GM21737 (cell line): ENCODE measurements around the gene TNIK.

Source experiments
- ATAC-seq: cut with Tn5 transposase; IDR thresholded peaks from one replicate; pipeline ENCODE4 v1.9.1; 2021; ENCODE audit warnings: mild to moderate bottlenecking, moderate library complexity; ENCODE audit not compliant: unreplicated experiment

Gene TNIK

DNA sequence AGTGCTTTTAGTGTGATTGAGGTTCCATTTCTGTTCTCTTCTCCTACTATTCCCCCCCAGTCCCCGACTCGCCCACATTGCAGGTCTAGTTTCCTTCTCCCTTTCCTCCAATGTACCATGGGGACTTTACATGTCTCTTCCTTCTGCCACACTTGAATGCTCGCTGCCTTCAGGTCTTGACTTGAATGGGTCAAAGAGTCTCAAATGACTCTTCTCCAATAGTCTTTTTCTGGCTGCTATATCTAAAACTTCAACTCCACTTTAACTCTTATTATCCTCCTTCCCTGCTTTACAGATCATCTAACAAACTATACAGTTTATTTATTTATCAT is 219.7 kb downstream of the TNIK start:
- no peak for ATAC-seq

DNA sequence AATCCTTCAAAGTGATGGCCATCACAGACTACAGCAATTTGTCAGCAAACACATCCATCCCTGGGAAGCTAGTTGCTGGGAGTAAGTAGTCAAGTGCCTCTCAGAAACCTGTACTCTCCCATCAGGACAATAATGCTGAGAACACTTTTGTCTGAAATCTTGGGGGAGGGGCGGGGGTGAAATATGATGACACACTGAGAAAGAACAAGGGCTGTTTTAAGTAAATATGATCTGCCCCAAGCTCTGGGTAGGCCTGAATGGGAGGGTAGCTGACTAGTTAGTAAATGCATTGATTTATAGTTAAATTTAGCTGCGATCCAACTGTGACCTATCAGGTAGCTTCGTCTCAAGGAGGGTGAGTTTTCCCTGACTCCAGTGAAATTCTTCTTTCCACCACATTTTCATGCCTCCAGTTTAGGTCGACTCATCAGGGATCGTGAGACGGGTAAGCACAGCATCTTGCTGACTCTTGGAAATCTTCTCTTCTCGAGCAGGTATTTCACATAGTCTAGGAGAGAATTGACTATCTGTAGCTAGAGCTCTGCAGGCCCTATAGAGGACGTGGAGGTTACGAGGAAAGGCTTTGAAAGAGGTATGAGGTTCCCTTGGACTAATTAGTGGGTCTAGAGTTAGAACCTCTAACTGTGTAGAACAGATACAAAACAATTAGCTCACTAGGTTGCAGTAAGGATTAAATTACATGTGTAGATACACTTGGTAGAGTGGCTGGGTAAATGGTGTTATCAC is 220.3 kb downstream of the TNIK start:
- ATAC-seq: no peak

DNA sequence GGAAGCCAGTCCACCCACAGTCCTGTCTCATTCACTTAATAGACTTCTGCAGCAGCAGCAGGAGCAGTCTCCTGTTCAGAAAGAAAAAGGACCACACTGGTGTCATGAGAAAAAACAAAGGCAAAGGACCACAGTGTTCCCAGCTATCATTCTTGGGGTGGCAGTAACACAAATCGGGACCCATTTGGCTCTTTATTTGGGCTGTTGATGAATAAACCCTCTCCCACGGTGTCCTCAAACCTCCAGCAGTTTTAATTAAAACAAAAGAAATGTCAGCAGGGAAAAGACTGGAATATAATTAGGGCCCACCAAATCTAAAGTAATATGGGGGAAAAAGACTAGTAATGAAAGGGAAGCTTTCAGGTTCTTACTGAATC is 223.2 kb downstream of the TNIK start:
- no peak for ATAC-seq

DNA sequence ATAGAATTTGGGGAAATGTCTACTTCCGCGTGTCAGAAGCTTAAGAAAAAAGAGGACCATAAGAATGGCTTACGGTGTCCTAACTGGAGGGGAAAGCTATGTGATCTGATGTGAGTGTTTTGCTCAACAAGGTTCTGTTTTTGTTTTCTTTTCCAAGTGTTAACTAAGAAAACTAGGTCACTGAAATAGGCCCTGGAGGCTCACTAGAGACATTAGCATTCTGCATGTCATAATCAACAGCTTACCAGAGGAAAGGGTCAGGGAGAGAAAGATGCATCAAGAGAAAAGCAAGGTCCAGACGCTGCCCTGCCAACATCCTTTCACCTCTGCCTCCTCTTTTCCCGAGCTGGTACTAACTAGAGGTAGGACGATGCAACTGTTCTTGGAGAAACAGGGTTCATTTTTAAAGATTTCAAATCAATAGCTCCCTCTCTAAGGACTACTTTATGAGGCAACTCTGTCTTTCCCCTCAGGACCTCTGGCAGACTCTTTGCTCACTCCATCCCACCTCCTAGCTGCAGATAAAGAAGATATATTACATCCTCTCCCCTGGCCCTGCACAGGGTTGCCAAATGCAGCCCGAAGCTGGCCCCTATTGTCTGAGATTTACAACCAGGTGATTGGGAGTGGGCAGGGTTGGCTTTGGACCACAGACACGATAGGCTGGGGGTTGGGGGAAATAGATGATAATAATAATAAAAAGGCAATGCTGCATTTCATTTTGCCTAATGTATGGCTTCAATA is 223.8 kb downstream of the TNIK start:
- no peak for ATAC-seq

- no peak for ATAC-seq
Observed at GRCh38 chr3:171234298-171235010, 225.8 kb downstream of the TNIK start.

GRCh38 chr3:171231361-171231760 is 228.8 kb downstream of the TNIK start:
- no peak for ATAC-seq

DNA sequence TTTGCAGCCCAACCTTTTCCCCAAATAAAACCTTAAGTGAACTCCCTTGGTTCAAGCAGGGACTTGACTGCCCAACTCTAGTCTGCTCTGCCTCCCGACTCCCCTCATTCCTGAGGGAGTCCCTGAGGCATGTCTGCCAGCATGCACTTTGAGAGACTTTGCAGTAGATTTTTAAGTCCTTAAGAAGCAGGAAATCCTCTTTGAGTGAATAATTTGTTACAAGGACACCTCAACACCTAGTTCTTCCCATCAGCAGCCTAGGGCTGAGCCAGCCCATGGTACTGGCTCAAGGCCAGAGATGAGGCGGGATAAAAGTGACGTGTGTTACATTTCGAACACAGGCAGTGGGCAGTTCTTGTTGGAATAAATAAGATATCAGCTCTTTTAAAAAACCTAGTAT is 229.3 kb downstream of the TNIK start:
- ATAC-seq: no peak

DNA sequence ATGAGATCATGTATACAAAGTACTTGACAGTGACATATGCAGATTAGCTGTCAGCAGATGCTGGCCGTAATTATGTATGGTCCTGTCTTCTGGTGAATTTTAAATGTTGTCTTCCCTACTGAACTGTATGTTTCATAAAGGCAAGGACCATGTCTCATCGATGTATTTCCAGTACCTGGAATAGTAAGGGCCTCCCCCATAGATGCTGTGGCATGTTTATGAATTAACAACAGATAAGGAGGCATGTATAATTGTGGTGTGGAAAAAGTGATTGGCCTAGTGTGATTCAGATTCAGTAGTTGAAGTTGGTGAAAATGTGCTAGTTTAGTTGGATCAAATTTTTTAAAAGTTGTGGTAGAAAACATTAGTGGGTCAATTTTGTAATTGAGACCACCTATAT is 231.0 kb downstream of the TNIK start:
- ATAC-seq: no peak

DNA sequence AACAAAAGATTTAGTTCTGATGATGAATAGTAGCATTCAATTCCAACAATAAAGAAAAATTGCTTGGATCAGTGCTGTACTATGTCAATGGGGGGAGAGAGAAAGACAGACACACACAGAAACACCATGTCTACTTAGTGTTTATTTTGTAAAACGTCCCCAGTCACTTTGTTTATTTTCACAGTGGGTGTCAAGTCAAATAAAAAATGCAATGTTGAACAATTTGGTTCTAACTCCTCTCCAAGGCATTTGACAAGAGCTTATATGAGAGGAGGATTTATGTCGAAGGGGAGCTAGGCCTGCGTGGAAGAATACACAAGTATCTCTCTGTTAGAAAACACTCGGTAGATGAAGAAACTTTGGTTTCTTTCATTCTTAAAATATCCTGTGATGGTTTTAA is 232.0 kb downstream of the TNIK start:
- ATAC-seq: no peak

- no peak for ATAC-seq
Observed at GRCh38 chr3:171227828-171228227, 232.4 kb downstream of the TNIK start.

- no peak for ATAC-seq
Observed at GRCh38 chr3:171227359-171227758, 232.8 kb downstream of the TNIK start.

GRCh38 chr3:171226794-171227193 is 233.4 kb downstream of the TNIK start:
- ATAC-seq: no peak

DNA sequence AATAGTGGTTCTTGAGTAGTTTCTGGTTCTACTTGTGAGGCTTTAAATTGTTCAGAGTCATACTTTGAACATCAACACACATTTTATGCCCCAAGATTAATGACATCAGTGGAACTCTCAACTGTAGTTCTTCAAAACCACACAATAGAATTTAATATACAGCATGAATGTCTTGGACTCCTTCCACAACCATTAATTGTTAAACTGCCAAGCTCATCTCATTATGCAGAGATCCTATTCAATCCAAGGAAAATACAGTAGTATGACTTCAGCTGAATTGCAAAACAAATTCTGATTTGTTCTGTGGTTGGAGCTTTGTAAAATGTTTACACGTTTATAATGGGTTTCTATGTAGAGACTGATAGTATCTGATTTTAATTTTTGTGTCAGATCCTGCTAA is 234.5 kb downstream of the TNIK start:
- ATAC-seq: no peak

GRCh38 chr3:171225165-171225564 is 235.0 kb downstream of the TNIK start:
- ATAC-seq: no peak

GRCh38 chr3:171223396-171223795 is 236.8 kb downstream of the TNIK start:
- no peak for ATAC-seq

GRCh38 chr3:171222995-171223394 is 237.2 kb downstream of the TNIK start:
- no peak for ATAC-seq

GRCh38 chr3:171221597-171221996 is 238.6 kb downstream of the TNIK start:
- no peak for ATAC-seq

DNA sequence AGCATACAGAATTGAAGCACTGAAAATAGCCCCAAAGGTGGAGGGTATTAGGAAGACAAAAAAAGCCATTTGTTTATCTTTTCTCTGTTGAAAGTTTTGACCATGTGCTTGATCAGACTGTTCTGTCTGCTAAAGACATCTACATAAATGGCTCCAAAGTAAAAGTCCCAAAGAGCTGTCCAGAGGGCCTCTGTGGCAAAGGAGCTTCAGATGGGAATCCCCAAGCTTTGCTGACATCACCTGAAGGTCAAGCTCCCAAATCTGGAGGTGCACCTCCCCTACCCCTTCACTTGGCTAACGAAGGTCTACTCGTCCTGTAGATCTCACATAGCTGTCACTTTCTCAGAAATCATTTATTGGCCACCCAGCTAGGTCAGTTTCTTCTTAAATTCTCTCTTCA is 239.1 kb downstream of the TNIK start:
- ATAC-seq: no peak

- ATAC-seq: no peak
Observed at GRCh38 chr3:171219258-171219657, 240.9 kb downstream of the TNIK start.

DNA sequence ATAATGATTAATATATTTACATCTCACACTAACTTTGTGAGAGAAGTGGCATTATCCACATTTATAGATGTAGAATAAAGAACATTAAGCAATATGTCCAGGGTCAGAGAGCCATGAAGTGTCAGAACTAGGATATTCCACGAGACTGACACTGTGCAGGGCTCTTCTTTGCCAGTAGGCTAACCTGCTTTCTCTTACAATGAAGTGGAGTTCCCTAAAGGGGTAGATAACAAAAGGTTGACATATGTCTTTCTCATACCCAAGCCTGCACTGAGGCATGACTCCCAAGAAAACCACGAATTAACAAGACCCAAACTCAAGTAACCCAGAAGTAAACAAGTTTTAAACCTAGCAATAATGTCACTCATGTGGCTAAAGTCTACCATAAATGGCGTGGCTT is 242.1 kb downstream of the TNIK start:
- no peak for ATAC-seq

GRCh38 chr3:171213907-171214306 is 246.3 kb downstream of the TNIK start:
- no peak for ATAC-seq

DNA sequence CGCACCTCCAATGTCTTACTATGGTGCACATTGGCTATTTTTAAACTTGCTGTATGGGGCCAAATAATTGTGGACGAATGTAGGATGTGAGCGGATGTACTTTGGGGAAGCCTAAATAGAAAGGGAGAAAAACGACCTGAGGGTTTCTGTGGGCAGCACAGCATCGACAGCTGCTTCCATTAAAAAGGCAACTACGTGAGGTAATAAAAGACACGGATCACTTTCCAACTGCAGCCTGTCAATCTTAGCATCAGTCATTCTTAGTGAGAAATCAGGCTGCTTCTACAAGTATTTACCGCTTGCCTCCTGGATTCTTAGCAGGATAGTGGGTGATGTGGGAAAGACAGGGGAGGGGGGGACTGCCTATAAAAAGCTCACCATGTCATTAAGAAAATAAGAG is 247.0 kb downstream of the TNIK start:
- ATAC-seq: no peak
